Measurements from ENCODE around the gene PROB1. TPM values are rescaled to one million over a fixed set of nuclear protein-coding genes. Genes with fewer than 3 reads are reported as not detected.

PROB1 gene
- polyA plus RNA-seq, 1 of the 3 experiments (the other 2 are of a cell fraction), result 0.44 TPM

DNA sequence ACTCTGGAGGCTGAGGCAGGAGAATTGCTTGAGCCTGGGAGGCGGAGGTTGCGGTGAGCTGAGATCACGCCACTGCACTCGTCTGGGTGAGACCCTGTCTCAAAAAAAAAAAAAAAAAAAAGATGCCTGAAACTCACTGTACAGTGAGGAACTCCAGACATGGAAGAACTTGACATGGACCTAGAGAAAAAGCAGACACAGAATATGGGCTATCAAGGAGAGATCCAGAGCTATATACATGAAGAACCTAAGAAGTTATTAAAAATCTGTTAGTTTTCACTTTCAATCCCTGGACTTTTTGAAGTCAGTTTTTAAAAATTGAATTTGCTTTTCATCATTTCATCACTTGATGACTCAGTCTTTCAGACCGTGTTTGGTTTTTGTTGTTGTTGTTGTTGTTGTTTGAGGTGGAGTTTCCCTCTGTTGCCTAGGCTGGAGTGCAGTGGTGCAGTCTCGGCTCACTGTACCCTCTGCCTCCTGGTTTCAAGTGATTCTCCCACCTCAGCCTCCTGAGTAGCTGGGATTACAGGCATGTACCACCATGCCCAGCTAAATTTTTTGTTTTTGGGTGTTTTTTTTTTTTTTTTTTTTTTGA is 33.0 kb downstream of the PROB1 start (continued):
- TF ChIP-seq FOSL2 (IDR thresholded peaks at IDR 0.05; ENCODE audit: borderline replicate concordance, low read depth) (no peak), EZH2phosphoT487 (IDR thresholded peaks at IDR 0.05; ENCODE audit: borderline replicate concordance, low read depth) (no peak), RCOR1 (IDR thresholded peaks at IDR 0.05; ENCODE audit: low read length) (no peak)
- TF ChIP-seq, protein P1, sequence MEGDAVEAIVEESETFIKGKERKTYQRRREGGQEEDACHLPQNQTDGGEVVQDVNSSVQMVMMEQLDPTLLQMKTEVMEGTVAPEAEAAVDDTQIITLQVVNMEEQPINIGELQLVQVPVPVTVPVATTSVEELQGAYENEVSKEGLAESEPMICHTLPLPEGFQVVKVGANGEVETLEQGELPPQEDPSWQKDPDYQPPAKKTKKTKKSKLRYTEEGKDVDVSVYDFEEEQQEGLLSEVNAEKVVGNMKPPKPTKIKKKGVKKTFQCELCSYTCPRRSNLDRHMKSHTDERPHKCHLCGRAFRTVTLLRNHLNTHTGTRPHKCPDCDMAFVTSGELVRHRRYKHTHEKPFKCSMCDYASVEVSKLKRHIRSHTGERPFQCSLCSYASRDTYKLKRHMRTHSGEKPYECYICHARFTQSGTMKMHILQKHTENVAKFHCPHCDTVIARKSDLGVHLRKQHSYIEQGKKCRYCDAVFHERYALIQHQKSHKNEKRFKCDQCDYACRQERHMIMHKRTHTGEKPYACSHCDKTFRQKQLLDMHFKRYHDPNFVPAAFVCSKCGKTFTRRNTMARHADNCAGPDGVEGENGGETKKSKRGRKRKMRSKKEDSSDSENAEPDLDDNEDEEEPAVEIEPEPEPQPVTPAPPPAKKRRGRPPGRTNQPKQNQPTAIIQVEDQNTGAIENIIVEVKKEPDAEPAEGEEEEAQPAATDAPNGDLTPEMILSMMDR (IDR thresholded peaks at IDR 0.05), result no peak

DNA sequence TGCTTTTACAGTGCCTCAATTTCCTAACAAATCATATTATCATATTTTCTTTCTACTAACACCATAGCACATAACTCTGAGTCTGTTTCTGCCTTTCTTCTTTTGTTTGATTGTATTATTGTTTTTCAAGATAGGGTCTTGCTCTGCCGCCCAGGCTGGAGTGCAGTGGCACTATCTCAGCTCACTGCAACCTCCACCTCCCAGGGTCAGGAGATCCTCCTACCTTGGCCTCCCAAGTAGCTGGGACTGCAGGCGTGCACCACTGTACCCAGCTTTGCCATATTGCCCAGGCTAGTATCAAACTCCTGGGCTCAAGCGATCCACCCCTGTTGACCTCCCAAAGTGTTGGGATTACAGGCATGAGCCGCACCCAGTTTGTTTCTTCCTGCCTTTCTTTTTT is 34.5 kb downstream of the PROB1 start:
- H3K4me3 ChIP-seq (ENCODE audit: low read depth in 2 of 2, low read length in 1 of 2), result no peak overlapping the region
- no peaks in the 10 kb centered on the region for H3K27me3 ChIP-seq (ENCODE audit: insufficient read depth)
- H2AFZ ChIP-seq (ENCODE audit: low read depth), result no peak overlapping the region
- H3K9me2 ChIP-seq, result no peaks in the 10 kb centered on the region
- no peak for DNase-seq
- ChIA-PET CTCF (interaction anchor here (0.7 kb wide), 1 partner anchor 96 kb away, joined by 3 read pairs; no protein-coding TSS in a partner anchor), POLR2A (no interaction called here)
- H3K9ac ChIP-seq, result no peak overlapping the region
- peaks cover 95% of the 10 kb centered on the region for H3K79me2 ChIP-seq (ENCODE audit: insufficient read depth)
- no peak overlapping the region for H3K27ac ChIP-seq (ENCODE audit: low read depth in 2 of 2, low read length in 1 of 2)
- H3F3A ChIP-seq (replicated peaks; ENCODE audit: insufficient read depth), result peaks cover 16% of the 10 kb centered on the region
- peaks cover 17 to 22% of the 10 kb centered on the region in 2 experiments for H3K36me3 ChIP-seq (replicated peaks in 1 of 2; ENCODE audit: control insufficient read depth in 1 of 2, insufficient read depth in 2 of 2, low read length in 1 of 2)
- no peak overlapping the region for H3K4me2 ChIP-seq
- 94% methylated on average over 4 of the region's 4 CpGs for WGBS (ENCODE audit: low lambda C conversion rate)
- H4K20me1 ChIP-seq (ENCODE audit: insufficient read depth), result peaks cover 86% of the 10 kb centered on the region
- TF ChIP-seq FOXJ3 (CRISPR knock-in tag; IDR thresholded peaks at IDR 0.05) (no peak), TCF12 (IDR thresholded peaks at IDR 0.05) (no peak)
- TF ChIP-seq, protein P2, sequence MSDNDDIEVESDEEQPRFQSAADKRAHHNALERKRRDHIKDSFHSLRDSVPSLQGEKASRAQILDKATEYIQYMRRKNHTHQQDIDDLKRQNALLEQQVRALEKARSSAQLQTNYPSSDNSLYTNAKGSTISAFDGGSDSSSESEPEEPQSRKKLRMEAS (IDR thresholded peaks at IDR 0.05; ENCODE audit: low read depth), result no peak
- H3K4me1 ChIP-seq (ENCODE audit: control insufficient read depth in 1 of 2, insufficient read depth in 2 of 2, low read depth in 1 of 2, low read length in 1 of 2), result no peaks in the 10 kb centered on the region
- H3K9me3 ChIP-seq, result no peaks in the 10 kb centered on the region

DNA sequence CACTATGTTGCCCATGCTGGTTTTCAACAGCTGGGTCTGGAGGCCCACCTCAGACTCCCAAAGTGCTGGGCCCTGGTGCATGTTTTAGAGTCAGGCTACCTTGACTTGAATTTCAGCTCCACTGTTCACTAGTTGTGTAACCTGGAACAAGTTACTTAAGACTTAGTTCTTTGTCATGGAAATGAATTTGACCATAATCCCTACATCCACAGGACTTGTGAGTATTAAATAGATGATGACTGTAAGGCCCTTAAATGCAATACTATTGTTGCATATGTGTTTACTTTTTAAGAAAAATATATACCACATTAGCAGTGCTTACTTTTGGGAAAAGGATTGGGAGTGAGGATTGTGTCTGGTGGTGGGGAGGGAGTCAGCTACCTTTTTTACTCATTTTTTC is 36.8 kb downstream of the PROB1 start:
- peaks cover 3% of the 10 kb centered on the region for H3F3A ChIP-seq (replicated peaks; ENCODE audit: insufficient read depth)

More for the DNA sequence above, 36.8 kb downstream of the PROB1 start:
- Histone ChIP-seq H3K4me1 (ENCODE audit: control insufficient read depth in 1 of 2, insufficient read depth in 2 of 2, low read depth in 1 of 2, low read length in 1 of 2) (no peaks in the 10 kb centered on the region), H3K4me2 (no peak overlapping the region), H3K27me3 (ENCODE audit: insufficient read depth) (no peaks in the 10 kb centered on the region), H3K79me2 (ENCODE audit: insufficient read depth) (peaks cover 100% of the 10 kb centered on the region), H3K27ac (ENCODE audit: low read depth in 2 of 2, low read length in 1 of 2) (no peak overlapping the region), H2AFZ (ENCODE audit: low read depth) (no peak overlapping the region), H3K9ac (no peak overlapping the region), H3K9me2 (no peaks in the 10 kb centered on the region), H3K4me3 (ENCODE audit: low read depth in 2 of 2, low read length in 1 of 2) (no peak overlapping the region), H3K36me3 (replicated peaks in 1 of 2; ENCODE audit: control insufficient read depth in 1 of 2, insufficient read depth in 2 of 2, low read length in 1 of 2) (peaks cover 12 to 27% of the 10 kb centered on the region in 2 experiments), H4K20me1 (ENCODE audit: insufficient read depth) (peaks cover 100% of the 10 kb centered on the region), H3K9me3 (no peaks in the 10 kb centered on the region)
- no peak for DNase-seq
- POLR2A ChIA-PET, result no interaction called here
- CTCF ChIA-PET, result no interaction called here
- TF ChIP-seq NFIC (IDR thresholded peaks at IDR 0.05; ENCODE audit: borderline replicate concordance), result no peak
- TF ChIP-seq EZH2phosphoT487 (IDR thresholded peaks at IDR 0.05; ENCODE audit: borderline replicate concordance, low read depth), result no peak
- TF ChIP-seq RAD21 (IDR thresholded peaks at IDR 0.05; ENCODE audit: low read length), result no peak
- TF ChIP-seq RFX5 (IDR thresholded peaks at IDR 0.05; ENCODE audit: low read length), result no peak
- TF ChIP-seq CHD2 (IDR thresholded peaks at IDR 0.05; ENCODE audit: low read length, partially characterized antibody), result no peak
- no peak for TF ChIP-seq POLR2AphosphoS5 (IDR thresholded peaks at IDR 0.05; ENCODE audit: low read depth, low read length)
- no peak for TF ChIP-seq ELF1 (IDR thresholded peaks at IDR 0.05)
- TF ChIP-seq, protein P3, sequence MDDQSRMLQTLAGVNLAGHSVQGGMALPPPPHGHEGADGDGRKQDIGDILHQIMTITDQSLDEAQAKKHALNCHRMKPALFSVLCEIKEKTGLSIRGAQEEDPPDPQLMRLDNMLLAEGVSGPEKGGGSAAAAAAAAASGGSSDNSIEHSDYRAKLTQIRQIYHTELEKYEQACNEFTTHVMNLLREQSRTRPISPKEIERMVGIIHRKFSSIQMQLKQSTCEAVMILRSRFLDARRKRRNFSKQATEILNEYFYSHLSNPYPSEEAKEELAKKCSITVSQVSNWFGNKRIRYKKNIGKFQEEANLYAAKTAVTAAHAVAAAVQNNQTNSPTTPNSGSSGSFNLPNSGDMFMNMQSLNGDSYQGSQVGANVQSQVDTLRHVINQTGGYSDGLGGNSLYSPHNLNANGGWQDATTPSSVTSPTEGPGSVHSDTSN (IDR thresholded peaks at IDR 0.05), result no peak
- TF ChIP-seq RCOR1 (IDR thresholded peaks at IDR 0.05; ENCODE audit: low read length), result no peak
- no peak for TF ChIP-seq MEF2A (IDR thresholded peaks at IDR 0.05; ENCODE audit: borderline replicate concordance, low read depth)
- TF ChIP-seq RXRA (IDR thresholded peaks at IDR 0.05; ENCODE audit: borderline replicate concordance, low read depth), result no peak
- TF ChIP-seq NRF1 (IDR thresholded peaks at IDR 0.05; ENCODE audit: low read depth, low read length), result no peak
- no peak for TF ChIP-seq TAF1 (IDR thresholded peaks at IDR 0.05; ENCODE audit: borderline replicate concordance, low read depth, low read length)
- TF ChIP-seq, protein P2 (IDR thresholded peaks at IDR 0.05; ENCODE audit: low read depth), result no peak
- TF ChIP-seq GATA2 (CRISPR knock-in tag; IDR thresholded peaks at IDR 0.05), result no peak
- TF ChIP-seq, protein P4, sequence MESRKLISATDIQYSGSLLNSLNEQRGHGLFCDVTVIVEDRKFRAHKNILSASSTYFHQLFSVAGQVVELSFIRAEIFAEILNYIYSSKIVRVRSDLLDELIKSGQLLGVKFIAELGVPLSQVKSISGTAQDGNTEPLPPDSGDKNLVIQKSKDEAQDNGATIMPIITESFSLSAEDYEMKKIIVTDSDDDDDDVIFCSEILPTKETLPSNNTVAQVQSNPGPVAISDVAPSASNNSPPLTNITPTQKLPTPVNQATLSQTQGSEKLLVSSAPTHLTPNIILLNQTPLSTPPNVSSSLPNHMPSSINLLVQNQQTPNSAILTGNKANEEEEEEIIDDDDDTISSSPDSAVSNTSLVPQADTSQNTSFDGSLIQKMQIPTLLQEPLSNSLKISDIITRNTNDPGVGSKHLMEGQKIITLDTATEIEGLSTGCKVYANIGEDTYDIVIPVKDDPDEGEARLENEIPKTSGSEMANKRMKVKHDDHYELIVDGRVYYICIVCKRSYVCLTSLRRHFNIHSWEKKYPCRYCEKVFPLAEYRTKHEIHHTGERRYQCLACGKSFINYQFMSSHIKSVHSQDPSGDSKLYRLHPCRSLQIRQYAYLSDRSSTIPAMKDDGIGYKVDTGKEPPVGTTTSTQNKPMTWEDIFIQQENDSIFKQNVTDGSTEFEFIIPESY (IDR thresholded peaks at IDR 0.05; ENCODE audit: borderline replicate concordance, low read depth), result no peak

Data from SK-N-SH (cell line).